Measurements from ENCODE around the gene TOMM20.
"Not testable (repeated sequence)": the region's sequence is repeated elsewhere in the genome, so short reads cannot be mapped to it uniquely, and the experiment has no call there.

The TOMM20 gene

DNA sequence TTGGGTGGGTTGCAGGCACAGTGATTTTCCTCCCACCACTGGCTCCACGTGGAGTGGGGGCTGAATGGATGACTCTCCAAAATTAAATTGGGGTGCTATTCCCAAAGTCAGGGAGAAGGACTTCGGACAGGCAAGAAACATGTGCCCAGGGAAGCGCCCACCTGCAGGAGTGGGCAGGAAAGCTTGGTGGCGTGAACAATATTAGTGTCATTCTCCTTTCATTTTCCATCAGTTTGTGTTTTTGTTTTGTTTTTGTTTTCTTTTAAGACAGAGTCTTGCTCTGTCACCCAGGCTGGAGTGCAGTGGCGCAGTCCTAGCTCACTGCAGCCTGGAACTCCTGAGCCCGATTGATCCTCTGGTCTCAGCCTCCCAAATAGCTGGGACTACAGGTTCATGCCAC lies 30.1 kb downstream of the TOMM20 start:
- TF ChIP-seq, protein P1, sequence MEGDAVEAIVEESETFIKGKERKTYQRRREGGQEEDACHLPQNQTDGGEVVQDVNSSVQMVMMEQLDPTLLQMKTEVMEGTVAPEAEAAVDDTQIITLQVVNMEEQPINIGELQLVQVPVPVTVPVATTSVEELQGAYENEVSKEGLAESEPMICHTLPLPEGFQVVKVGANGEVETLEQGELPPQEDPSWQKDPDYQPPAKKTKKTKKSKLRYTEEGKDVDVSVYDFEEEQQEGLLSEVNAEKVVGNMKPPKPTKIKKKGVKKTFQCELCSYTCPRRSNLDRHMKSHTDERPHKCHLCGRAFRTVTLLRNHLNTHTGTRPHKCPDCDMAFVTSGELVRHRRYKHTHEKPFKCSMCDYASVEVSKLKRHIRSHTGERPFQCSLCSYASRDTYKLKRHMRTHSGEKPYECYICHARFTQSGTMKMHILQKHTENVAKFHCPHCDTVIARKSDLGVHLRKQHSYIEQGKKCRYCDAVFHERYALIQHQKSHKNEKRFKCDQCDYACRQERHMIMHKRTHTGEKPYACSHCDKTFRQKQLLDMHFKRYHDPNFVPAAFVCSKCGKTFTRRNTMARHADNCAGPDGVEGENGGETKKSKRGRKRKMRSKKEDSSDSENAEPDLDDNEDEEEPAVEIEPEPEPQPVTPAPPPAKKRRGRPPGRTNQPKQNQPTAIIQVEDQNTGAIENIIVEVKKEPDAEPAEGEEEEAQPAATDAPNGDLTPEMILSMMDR (IDR thresholded peaks at IDR 0.05; ENCODE audit: borderline replicate concordance, control extremely low read depth, extremely low read depth, insufficient read depth, missing control alignments): no peak
- no peak for DNase-seq (ENCODE audit: low spot score)
- in situ Hi-C loops (cut with MboI; ENCODE audit: low sequenced_read_pairs, unreplicated experiment): loop anchor here (10.0 to 25.0 kb wide), 3 partner anchors 316 to 961 kb away; no protein-coding TSS in a partner anchor

DNA sequence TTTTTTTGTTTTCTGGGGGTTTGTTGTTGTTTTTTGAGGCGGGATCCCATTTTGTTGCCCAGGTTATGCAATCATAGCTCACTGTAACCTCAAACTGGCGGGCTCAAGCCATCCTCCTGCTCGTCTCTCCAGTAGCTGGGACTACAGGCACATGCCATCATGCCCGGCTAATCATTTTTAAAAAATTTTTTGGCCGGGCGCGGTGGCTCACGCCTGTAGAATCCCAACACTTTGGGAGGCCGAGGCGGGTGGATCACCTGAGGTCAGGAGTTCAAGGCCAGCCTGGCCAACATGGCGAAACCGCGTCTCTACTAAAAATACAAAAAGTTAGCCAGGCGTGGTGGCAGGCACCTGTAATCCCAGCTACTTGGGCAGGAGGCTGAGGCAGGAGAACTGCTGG lies 31.1 kb downstream of the TOMM20 start:
- not testable (repeated sequence) for DNase-seq (ENCODE audit: low spot score)
- in situ Hi-C loops (cut with MboI; ENCODE audit: low sequenced_read_pairs, unreplicated experiment): loop anchor here (10.0 to 25.0 kb wide), 3 partner anchors 317 to 960 kb away; no protein-coding TSS in a partner anchor

DNA sequence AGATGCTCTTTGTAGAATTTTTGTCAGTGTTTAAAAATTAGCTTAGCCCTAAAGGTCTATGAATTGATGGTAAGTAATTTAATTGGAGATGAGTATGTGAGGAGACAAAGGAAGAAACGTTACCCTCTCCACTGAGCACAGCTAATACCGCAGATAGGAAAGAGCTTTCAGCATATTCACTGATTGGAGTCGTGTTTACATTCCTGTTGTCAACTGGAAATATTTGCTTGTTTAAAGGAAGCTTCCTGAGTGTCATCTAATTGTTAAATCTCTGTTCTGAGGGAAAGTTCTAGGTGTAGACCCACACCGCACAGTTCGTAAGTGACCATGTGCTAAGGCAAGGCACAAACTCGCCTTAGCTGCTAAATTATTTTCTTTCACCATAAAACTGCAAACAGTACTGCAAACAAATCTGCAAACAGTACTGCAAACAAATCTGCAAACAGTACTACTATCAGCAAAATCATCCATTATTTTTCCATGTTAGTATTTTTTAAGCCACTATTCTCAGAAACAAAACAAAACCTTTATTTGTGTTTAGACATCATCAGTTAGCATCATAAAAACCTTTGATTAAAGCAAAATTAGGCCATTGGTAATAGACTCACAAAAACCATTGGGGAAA lies 32.6 kb downstream of the TOMM20 start:
- in situ Hi-C loops (cut with MboI; ENCODE audit: low sequenced_read_pairs, unreplicated experiment): loop anchor here (10.0 to 25.0 kb wide), 3 partner anchors 319 to 959 kb away; no protein-coding TSS in a partner anchor
- TF ChIP-seq, protein P1 (IDR thresholded peaks at IDR 0.05; ENCODE audit: borderline replicate concordance, control extremely low read depth, extremely low read depth, insufficient read depth, missing control alignments): no peak
- DNase-seq (ENCODE audit: low spot score): no peak

DNA sequence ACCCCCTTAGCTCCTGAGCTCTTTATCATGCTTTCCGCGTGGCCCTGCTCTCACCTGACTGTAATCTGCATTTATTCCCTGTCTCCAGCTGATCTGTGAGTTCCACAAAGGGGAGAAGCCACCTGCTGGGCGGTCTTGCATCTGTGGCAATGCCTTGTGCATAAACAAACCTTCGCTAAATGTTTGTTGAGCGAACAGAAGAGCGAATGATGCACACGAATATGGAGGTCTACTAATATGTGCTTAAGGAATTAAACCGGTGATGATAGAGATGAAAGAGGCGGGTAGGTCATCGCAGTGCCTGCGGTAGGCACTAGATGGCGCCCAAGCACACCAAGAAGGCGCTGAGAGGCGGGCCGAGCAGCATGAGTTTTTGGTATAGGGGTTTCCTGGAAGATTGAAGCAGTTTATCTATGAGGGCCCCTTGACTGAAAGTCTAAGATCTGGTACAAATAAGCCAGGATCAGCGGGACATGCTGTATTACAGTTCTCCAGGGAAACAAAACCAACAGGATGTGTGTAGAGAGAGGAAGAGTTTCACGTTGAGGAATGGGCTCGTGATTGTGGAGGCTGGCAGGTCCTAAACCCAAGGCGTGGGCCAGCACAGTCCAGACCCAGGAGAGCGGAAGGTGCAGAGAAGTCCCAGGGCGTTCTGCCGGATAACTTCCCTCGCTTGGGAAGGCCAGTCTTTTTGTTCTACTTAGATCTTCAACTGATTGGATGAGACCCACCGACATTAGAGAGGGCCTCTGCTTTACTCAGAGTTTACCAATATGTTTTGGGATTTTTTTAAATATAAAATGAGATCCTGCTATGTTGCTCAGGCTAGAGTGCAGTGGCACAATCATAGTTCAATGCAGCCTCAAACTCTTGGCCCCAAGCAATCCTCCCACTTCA lies 34.7 kb downstream of the TOMM20 start:
- in situ Hi-C loops (cut with MboI; ENCODE audit: low sequenced_read_pairs, unreplicated experiment): loop anchor here (5.0 to 25.0 kb wide), 4 partner anchors 321 to 957 kb away; no protein-coding TSS in a partner anchor

DNA sequence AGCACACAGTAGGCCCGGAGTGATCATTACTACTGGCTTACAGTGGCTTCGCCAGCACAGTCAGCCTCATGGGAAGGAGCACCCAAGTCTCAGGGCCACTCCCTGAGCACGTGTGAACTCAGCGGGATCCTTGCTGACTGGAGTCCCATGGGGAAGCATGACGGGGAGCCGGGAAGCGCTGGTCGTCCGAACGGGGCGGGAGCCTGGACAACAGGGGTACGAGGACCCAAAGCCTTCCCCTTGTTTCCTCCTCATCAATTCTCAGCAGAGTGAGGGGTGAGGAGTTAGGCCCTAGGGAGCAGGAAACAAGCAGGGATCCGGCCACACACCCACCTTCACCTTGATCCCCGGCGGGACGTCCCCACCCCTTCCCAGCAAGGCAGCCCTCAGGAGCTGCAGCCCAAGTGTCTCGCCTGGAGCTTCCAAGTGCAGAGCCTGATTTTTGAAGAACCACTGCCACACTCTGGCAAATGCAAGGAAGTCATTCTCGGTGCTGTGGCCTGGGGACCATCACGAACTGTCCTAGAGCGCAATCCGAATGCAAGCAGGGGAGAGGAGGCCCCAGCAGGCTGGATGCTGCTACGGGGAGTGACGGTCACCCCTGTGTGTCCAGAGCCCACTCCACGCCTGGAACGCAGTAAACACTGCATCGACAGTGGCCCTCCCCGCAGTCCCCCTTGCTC lies 35.5 kb downstream of the TOMM20 start:
- in situ Hi-C loops (cut with MboI; ENCODE audit: low sequenced_read_pairs, unreplicated experiment): loop anchor here (5.0 to 25.0 kb wide), 4 partner anchors 322 to 956 kb away; no protein-coding TSS in a partner anchor
- DNase-seq (ENCODE audit: low spot score): peak; percentile 49
- TF ChIP-seq, protein P1 (IDR thresholded peaks at IDR 0.05; ENCODE audit: borderline replicate concordance, control extremely low read depth, extremely low read depth, insufficient read depth, missing control alignments): peak; percentile 48

More for the DNA sequence above, 34.7 kb downstream of the TOMM20 start:
- TF ChIP-seq, protein P1 (IDR thresholded peaks at IDR 0.05; ENCODE audit: borderline replicate concordance, control extremely low read depth, extremely low read depth, insufficient read depth, missing control alignments): peak; percentile 90
- DNase-seq (ENCODE audit: low spot score): peak; percentile 87

DNA sequence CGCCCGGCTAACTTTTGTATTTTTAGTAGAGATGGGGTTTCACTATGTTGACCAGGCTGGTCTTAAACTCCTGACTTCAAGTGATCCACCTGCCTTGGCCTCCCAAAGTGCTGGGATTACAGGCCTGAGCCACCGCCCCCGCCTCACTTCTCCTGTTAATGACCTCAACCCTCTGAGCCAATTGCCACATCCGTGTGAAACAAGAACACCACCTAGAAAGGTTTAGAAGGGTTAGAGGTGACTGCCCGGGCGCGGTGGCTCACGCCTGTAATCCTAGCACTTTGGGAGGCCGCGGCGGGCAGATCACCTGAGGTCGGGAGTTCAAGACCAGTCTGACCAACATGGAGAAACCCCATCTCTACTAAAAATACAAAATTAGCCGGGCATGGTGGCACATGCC lies 36.2 kb downstream of the TOMM20 start:
- in situ Hi-C loops (cut with MboI; ENCODE audit: low sequenced_read_pairs, unreplicated experiment): loop anchor here (5.0 to 25.0 kb wide), 4 partner anchors 322 to 955 kb away; no protein-coding TSS in a partner anchor
- not testable (repeated sequence) for DNase-seq (ENCODE audit: low spot score)

DNA sequence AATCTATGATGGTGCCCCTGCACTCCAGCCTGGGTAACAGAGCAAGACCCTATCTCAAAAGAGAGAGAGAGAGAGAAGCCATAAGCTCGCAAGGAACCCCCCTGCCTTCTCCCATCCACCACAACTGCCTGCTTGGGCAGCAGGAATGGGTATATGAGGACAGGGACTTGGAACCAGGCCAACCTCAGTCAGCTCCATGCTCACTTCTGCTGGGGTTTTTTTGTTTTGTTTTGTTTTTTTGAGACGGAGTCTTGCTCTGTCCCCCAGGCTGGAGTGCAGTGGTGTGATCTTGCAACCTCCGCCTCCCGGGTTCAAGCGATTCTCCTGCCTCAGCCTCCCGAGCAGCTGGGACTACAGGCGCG lies 36.6 kb downstream of the TOMM20 start:
- in situ Hi-C loops (cut with MboI; ENCODE audit: low sequenced_read_pairs, unreplicated experiment): loop anchor here (5.0 to 25.0 kb wide), 4 partner anchors 323 to 955 kb away; no protein-coding TSS in a partner anchor
- not testable (repeated sequence) for DNase-seq (ENCODE audit: low spot score)

DNA sequence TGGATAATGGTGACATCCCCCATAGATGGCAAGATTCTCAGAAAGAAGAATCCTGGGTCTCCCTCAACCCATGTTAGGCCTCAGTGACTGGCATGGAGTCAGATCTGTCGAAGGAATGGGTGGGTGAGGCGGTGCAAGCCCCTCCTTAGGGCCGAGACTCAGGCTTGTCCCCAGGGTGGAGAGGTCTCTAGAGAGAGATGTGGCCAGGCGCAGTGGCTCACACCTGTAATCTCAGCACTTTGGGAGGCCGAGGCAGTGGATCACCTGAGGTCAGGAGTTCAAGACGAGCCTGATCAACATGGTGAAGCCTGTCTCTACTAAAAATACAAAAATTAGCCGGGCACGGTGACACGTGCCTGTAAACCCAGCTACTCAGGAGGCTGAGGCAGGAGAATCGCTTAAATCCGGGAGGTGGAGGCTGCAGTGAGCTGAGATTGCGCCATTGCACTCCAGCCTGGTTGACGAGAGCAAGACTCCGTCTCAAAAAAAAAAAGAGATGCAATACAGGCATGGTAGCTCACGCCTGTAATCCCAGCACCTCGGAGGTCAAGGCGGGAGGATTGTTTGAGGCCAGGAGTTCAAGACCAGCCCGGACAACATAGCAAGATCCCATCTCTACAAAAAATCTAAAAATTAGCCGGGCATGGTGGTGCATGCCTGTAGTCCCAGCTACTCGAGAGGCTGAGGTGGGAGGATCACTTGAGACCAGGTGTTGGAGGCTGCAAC lies 37.2 kb downstream of the TOMM20 start:
- in situ Hi-C loops (cut with MboI; ENCODE audit: low sequenced_read_pairs, unreplicated experiment): loop anchor here (5.0 to 25.0 kb wide), 4 partner anchors 323 to 954 kb away; no protein-coding TSS in a partner anchor
- not testable (repeated sequence) for DNase-seq (ENCODE audit: low spot score)

Data from GM13976 (cell line).